Transverse colon (tissue), 4 donors: ENCODE data around the gene CACNG7. TPM values are rescaled to one million over a fixed set of nuclear protein-coding genes. Genes with fewer than 3 reads are reported as not detected.
"Not testable (repeated sequence)": the region's sequence is repeated elsewhere in the genome, so short reads cannot be mapped to it uniquely, and the experiment has no call there.

Experiments
- DNase-seq: peaks from one replicate; pipeline ENCODE4 v3.0.0-alpha.2; 2019
- H3K27ac ChIP-seq, 4 donors: fragments of 200-600 bp; sonication (generic); 2 replicates each; pipeline ENCODE4 v1.5.1; 2016 to 2018; ENCODE audit warnings: inconsistent platforms in 4 of 4
- H3K27me3 ChIP-seq: fragments of 200-600 bp; sonication (generic); 2 replicates; pipeline ENCODE4 v1.5.1; 2017; ENCODE audit warnings: inconsistent platforms
- H3K36me3 ChIP-seq, 4 donors: fragments of 200-600 bp; sonication (generic); 2 replicates each; pipeline ENCODE4 v1.5.1; 2017 to 2019; ENCODE audit warnings: inconsistent platforms in 4 of 4
- H3K4me1 ChIP-seq, 4 donors: fragments of 200-600 bp; sonication (generic); 2 replicates each; pipeline ENCODE4 v1.5.1; 2017 to 2020; ENCODE audit warnings: inconsistent platforms in 4 of 4
- H3K4me3 ChIP-seq, 4 donors: fragments of 200-600 bp; sonication (generic); 1 replicate in 1 of 4; 2 replicates in 3 of 4; pipeline versions ENCODE4 v1.5.1 to v1.6.1; 2017 to 2019; ENCODE audit warnings: inconsistent platforms in 4 of 4
- H3K9me3 ChIP-seq, 2 donors: fragments of 200-600 bp; sonication (generic); 2 replicates each; pipeline ENCODE4 v1.5.1; 2017 to 2019; ENCODE audit warnings: inconsistent platforms in 2 of 2
- CTCF ChIP-seq, 5 experiments: fragments of 200-600 bp in 3 of 5; fragments of 450-650 bp in 2 of 5; sonication (generic) in 3 of 5; IDR thresholded peaks; 1 replicate in 2 of 5; 2 replicates in 3 of 5; pipeline ENCODE4 v1.5.1; 2016 to 2017; ENCODE audit warnings: antibody characterized with exemption in 5 of 5, inconsistent platforms in 3 of 5, mild to moderate bottlenecking in 2 of 5, moderate library complexity in 1 of 5
- EP300 ChIP-seq: sonication (generic); formaldehyde crosslinking; IDR thresholded peaks from one replicate; pipeline ENCODE4 v1.6.1; 2017; ENCODE audit warnings: antibody characterized with exemption, low read depth
- POLR2A ChIP-seq: fragments of 450-650 bp; IDR thresholded peaks from one replicate; pipeline ENCODE4 v1.6.1; 2016; ENCODE audit warnings: antibody characterized with exemption, mild to moderate bottlenecking, moderate library complexity
- POLR2AphosphoS5 ChIP-seq, 3 donors: sonication (generic); formaldehyde crosslinking; IDR thresholded peaks; one replicate each; pipeline ENCODE4 v1.6.1; 2016; ENCODE audit warnings: antibody characterized with exemption in 3 of 3
- WGBS, 2 donors: methylation state at CpG; one replicate each; pipeline ENCODE4 v1.1.5; 2018; ENCODE audit warnings: low coverage in 1 of 2; 5-methylcytosine and 5-hydroxymethylcytosine counted together
- in situ Hi-C, 4 donors: fragments of 200-750 bp; cut with MboI; loops; one replicate each; pipeline versions ENCODE4 v1.15.0 to v1.15.1; 2017; ENCODE audit warnings: low sequenced_read_pairs in 3 of 4, low pct_ligation_motif_present in 1 of 4, low pct_unique_long_range_greater_than_20kb in 1 of 4
- intact Hi-C: fragments of 100-400 bp; cut with DNase I; formaldehyde crosslinking; loops from one replicate; pipeline ENCODE4 v1.15.1; 2023; ENCODE audit warnings: low total_unique reads
- total RNA-seq, 4 donors: library from RNA; depleted of rRNA; stranded (reverse); fragments of >200 nt; gene quantifications; one replicate each; pipeline ENCODE4 v1.1.0, GENCODE V29; 2016

CACNG7 gene
- total RNA-seq, 4 donors from 2014 or later: not detected

DNA sequence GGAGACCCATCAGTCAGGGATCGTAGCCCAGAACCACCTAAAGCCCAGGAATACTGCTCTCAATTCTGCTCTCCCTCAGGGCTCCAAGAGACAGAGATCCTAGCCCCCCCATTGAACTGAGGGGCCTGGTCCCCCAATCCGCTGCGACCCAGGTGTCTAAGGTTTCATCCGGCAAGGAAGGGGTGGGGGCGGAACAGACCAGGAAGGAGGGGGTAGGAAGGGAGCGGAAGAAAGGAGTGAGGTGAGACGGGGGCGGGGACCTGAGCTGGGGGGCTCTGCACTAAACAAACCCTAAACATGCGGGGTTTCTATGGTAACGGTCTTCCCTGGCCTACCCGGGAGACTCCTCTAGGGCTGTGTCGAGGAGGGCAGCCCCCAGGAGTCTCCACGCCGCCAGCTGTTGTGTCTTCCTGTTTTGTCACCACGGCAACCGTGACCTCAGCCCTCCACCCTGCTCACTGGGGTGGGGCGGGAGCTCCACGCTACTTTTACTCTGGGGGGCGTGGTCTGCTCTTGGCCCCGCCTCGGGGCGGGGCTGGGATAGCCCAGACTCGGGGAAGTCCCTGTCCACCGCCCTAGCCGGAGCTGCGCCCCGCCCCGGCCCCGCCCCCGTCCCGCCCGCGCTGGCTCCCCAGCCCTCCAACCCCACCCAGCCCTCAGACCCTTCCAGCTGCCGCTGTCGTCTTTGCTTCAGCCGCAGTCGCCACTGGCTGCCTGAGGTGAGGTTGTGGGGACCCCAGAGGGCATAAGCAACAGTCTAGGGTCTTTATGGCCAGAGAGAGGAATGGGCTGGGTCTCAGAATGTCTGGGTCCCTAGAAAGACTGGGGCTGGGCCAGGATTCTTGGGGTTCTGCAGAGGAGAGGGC is 41.6 kb upstream of the CACNG7 start, which contains the start of gene MYADM:
MYADM (plus strand) TSS at position 659 of the 866 bp plus-strand sequence. CDS start 5,647 bp downstream, outside the sequence.
- WGBS, 2 donors: 9% methylated on average over 16 of the region's 37 CpGs; no CpG with 5 or more reads in 1 of the 2 donors
- H3K27ac ChIP-seq: peak within 1 kb of the TSS; percentile 90 to 98 (median 97)
- H3K9me3 ChIP-seq: no peaks in the 10 kb centered on the region
- intact Hi-C loops: no loop called here
- peak within 1 kb of the TSS; percentile 58 to 81 (median 72) for H3K4me3 ChIP-seq
- H3K36me3 ChIP-seq: no peaks in the 10 kb centered on the region
- peak; percentile 85 for TF ChIP-seq EP300
- TF ChIP-seq CTCF (IDR thresholded peaks at IDR 0.05): no peak
- TF ChIP-seq POLR2AphosphoS5 (IDR thresholded peaks at IDR 0.05): peak; percentile 95 to 98 (median 97)
- peak; percentile 91 for TF ChIP-seq POLR2A
- H3K27me3 ChIP-seq: no peaks in the 10 kb centered on the region
- in situ Hi-C loops: no loop called here
- DNase-seq: peak; percentile 100
- H3K4me1 ChIP-seq: peaks cover 31 to 69% (median 61%) of the 10 kb centered on the region in 4 donors

- Histone ChIP-seq H3K9me3 (no peaks in the 10 kb centered on the region), H3K27ac (peak overlapping the region; percentile 90 to 98 (median 97)), H3K4me3 (peak overlapping the region; percentile 58 to 81 (median 72)), H3K4me1 (peaks cover 32 to 73% (median 66%) of the 10 kb centered on the region in 4 donors), H3K27me3 (no peaks in the 10 kb centered on the region), H3K36me3 (peaks cover 0 to under 1% (median 0%) of the 10 kb centered on the region in 4 donors)
- peak; percentile 69 for DNase-seq
- TF ChIP-seq POLR2AphosphoS5 (IDR thresholded peaks at IDR 0.05) (peak in 1 of 3 donors; percentile 9), CTCF (IDR thresholded peaks at IDR 0.05) (no peak)
- in situ Hi-C loops (no loop called here), intact Hi-C loops (no loop called here)
- WGBS, 2 donors: 1 to 2% methylated on average over 9 to 33 of the region's 37 CpGs
These were observed 40.8 kb upstream of the CACNG7 start for GRCh38 chr19:53868091-53868891.

DNA sequence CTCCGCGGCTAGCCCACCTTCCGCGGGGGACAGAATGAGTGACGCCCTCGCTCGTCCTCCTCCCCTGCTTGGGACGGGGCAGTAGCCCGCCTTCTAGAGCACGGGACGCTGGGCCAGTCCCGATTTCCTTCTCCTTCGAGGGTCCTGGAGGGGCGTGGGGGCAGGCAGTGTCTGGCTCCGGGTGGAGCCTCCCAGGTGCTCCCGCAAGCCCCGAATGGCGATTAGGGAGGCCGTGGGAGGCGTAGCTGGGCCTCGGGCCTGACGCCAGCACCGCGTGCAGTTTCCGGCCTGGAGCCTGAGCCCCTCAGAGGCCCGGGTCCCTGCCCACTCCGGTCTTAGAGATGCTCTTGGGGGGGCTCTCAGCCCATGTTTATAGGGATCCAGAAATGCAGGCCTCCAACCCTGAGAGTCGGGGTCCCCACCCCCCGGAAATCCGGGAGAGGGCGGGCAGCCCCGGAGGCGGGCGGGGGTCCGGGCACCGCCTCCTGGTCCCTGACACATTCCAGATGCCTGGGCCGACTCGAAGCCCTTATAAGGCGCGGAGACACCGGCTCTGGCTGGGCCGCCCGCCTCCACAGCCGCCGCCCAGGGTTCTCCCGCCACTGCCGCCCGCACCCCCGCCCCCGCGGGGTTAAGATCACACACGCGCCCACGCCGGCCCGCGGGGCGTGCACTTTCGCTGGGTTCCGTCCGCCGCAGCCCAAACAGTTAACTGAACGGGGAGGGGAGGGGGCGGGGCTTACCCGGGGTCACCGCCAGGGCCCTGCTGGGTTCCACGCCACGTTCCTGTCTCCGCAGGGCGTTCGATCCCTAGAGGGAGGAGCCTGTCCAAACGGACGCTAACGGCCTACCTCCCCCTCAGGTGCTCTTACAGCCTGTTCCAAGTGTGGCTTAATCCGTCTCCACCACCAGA is 39.9 kb upstream of the CACNG7 start:
- DNase-seq: peak; percentile 93
- in situ Hi-C loops (no loop called here), intact Hi-C loops (no loop called here)

GRCh38 chr19:53869805-53870484 is 39.1 kb upstream of the CACNG7 start:
- H3K27me3 ChIP-seq, in situ Hi-C loops, H3K9me3 ChIP-seq, intact Hi-C loops, DNase-seq: not testable (repeated sequence)
- Histone ChIP-seq H3K36me3 (peaks cover 0 to 13% (median 5%) of the 10 kb centered on the region in 4 donors), H3K27ac (peak overlapping the region; percentile 90 to 98 (median 97)), H3K4me1 (peaks cover 36 to 77% (median 57%) of the 10 kb centered on the region in 4 donors), H3K4me3 (peak overlapping the region; percentile 58 to 81 (median 72))
- WGBS, 2 donors: 3% methylated on average over 9 of the region's 24 CpGs; no CpG with 5 or more reads in 1 of the 2 donors

More for the DNA sequence above, 39.9 kb upstream of the CACNG7 start:
- 0% methylated on average over 59 of the region's 75 CpGs; no CpG with 5 or more reads in 1 of the 2 donors for WGBS, 2 donors
- Histone ChIP-seq H3K36me3 (peaks cover 0 to 9% (median 3%) of the 10 kb centered on the region in 4 donors), H3K27ac (peak overlapping the region; percentile 90 to 98 (median 97)), H3K4me1 (peaks cover 35 to 73% (median 63%) of the 10 kb centered on the region in 4 donors), H3K9me3 (no peaks in the 10 kb centered on the region), H3K4me3 (peak overlapping the region; percentile 58 to 81 (median 72)), H3K27me3 (no peaks in the 10 kb centered on the region)
- TF ChIP-seq POLR2AphosphoS5 (IDR thresholded peaks at IDR 0.05) (peak; percentile 59 to 81 (median 65)), EP300 (no peak), CTCF (IDR thresholded peaks at IDR 0.05) (peak; percentile 34 to 83 (median 42)), POLR2A (peak; percentile 55)
